ENCODE measurements around the gene TFDP1. TPM values are rescaled to one million over a fixed set of nuclear protein-coding genes. Genes with fewer than 3 reads are reported as not detected.

Gene TFDP1
- total RNA-seq, 2 experiments from 2014 or later: 152 to 153 TPM

DNA sequence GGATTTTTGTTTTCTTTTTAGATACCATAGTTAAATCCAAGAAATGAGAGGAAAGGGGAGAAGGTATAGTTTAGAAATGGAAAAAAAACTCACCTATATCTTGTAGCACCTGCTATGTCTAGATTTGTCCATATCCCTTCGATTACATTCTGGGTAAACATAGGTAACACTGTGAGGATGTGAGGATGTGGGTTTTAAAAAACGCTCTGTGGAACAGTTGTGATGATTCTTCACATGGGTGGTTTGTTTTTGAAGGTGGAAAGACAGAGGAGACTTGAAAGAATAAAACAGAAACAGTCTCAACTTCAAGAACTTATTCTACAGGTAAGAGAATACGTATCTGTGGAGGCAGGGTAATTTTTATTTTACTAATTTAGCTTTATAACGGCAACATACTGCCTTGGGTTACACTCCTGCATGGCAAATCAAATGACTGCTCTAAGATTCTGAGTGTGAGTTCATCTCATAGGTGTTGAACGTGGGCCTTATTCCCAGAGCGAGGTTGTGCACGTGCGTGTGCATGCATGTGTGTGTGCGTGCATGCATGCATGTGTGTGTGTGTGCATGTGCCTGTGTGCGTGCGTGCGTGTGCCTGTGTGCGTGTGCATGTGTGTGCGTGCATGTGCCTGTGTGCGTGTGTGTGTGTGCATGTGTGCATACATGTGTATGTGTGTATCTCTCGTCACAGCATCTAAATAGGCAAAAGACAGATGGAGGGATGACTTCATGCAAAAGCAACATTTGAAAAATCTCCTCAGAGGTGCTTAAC is 49.9 kb downstream of the TFDP1 start:
- H3K27ac Mint-ChIP-seq: peak overlapping the region; percentile 70
- ChIA-PET CTCF (no interaction called here), POLR2A (no interaction called here)
- no peak for DNase-seq
- peaks cover 59% of the 10 kb centered on the region for H3K36me3 Mint-ChIP-seq (ENCODE audit: low read depth)
- H3K9me3 Mint-ChIP-seq: no peaks in the 10 kb centered on the region
- no peaks in the 10 kb centered on the region for H3K27me3 Mint-ChIP-seq
- no peak overlapping the region for H3K4me3 Mint-ChIP-seq
- peaks cover 16% of the 10 kb centered on the region for H3K4me1 Mint-ChIP-seq

DNA sequence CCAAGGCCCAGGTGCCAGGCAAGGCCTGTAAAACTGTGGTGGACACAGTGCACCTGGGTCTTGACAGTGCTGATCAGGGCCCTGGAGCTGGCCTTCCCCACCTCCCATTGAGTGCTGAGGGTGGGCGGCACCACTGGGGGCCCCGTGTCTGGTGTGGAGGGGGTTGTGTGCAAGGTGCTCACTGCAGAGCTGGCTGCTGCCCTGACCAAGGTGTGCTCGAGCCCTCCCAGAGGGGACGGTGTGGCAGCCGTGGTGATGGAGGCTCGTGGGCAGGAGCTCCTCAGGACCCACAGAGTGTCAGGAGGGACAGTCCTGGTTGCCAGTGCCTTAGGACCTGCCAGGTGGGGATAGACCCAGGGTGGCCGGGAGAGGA is 50.5 kb downstream of the TFDP1 start:
- POLR2A ChIA-PET: no interaction called here
- H3K27ac Mint-ChIP-seq: no peak overlapping the region
- H3K36me3 Mint-ChIP-seq (ENCODE audit: low read depth): peaks cover 64% of the 10 kb centered on the region
- H3K4me1 Mint-ChIP-seq: peaks cover 16% of the 10 kb centered on the region
- no peak for DNase-seq
- H3K9me3 Mint-ChIP-seq: no peaks in the 10 kb centered on the region
- H3K27me3 Mint-ChIP-seq: no peaks in the 10 kb centered on the region
- CTCF ChIA-PET: no interaction called here
- no peak overlapping the region for H3K4me3 Mint-ChIP-seq

DNA sequence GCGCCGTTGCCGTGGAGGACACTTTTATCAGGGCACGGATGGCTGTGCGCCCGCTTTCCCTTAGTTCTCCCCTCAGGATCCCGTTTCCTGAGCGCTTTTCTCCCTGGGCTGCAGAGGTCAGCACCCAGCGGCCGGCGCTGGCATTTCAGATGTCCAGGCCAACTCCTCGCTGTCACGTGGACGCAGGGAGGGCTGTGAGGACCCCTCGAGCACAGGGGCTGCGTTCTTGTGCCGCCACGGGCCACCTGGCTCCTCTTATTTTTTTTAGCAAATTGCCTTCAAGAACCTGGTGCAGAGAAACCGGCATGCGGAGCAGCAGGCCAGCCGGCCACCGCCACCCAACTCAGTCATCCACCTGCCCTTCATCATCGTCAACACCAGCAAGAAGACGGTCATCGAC is 51.2 kb downstream of the TFDP1 start:
- no peak overlapping the region for H3K27ac Mint-ChIP-seq
- peaks cover 71% of the 10 kb centered on the region for H3K36me3 Mint-ChIP-seq (ENCODE audit: low read depth)
- H3K27me3 Mint-ChIP-seq: no peaks in the 10 kb centered on the region
- ChIA-PET POLR2A (no interaction called here), CTCF (no interaction called here)
- H3K4me1 Mint-ChIP-seq: peaks cover 16% of the 10 kb centered on the region
- DNase-seq: no peak
- H3K4me3 Mint-ChIP-seq: no peak overlapping the region
- H3K9me3 Mint-ChIP-seq: no peaks in the 10 kb centered on the region

DNA sequence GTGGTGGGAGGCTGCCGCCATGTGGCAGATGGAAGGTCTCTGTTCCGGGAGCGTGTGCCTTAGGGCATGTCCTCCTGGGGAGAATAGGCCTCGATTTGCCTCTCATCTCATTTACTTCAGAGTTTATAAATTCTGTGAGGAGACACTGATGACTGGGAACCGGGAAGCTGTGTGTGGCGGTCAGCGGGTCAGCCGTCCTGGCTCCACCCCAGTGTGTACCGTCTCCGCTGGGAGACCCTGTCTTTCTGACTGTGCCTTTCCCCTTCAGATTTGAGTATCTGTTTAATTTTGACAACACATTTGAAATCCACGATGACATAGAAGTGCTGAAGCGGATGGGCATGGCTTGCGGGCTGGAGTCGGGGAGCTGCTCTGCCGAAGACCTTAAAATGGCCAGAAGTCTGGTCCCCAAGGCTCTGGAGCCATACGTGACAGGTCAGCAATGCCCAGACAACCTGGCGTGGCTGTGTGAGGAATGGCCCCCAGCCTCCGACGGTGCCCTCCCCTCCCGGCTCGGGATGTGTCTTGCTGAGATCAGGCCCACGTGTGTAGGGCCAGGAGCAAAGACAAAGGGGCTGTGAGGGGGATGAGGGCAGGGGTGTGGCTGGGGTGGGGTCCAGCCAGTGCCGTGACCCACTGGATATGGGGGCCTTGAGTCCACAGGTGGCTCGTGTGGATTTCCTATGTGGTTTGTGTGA is 51.9 kb downstream of the TFDP1 start:
- POLR2A ChIA-PET: no interaction called here
- no peak for DNase-seq
- CTCF ChIA-PET: no interaction called here
- no peak overlapping the region for H3K27ac Mint-ChIP-seq
- no peaks in the 10 kb centered on the region for H3K9me3 Mint-ChIP-seq
- no peak overlapping the region for H3K4me3 Mint-ChIP-seq
- peaks cover 71% of the 10 kb centered on the region for H3K36me3 Mint-ChIP-seq (ENCODE audit: low read depth)
- no peaks in the 10 kb centered on the region for H3K27me3 Mint-ChIP-seq
- H3K4me1 Mint-ChIP-seq: peaks cover 16% of the 10 kb centered on the region

DNA sequence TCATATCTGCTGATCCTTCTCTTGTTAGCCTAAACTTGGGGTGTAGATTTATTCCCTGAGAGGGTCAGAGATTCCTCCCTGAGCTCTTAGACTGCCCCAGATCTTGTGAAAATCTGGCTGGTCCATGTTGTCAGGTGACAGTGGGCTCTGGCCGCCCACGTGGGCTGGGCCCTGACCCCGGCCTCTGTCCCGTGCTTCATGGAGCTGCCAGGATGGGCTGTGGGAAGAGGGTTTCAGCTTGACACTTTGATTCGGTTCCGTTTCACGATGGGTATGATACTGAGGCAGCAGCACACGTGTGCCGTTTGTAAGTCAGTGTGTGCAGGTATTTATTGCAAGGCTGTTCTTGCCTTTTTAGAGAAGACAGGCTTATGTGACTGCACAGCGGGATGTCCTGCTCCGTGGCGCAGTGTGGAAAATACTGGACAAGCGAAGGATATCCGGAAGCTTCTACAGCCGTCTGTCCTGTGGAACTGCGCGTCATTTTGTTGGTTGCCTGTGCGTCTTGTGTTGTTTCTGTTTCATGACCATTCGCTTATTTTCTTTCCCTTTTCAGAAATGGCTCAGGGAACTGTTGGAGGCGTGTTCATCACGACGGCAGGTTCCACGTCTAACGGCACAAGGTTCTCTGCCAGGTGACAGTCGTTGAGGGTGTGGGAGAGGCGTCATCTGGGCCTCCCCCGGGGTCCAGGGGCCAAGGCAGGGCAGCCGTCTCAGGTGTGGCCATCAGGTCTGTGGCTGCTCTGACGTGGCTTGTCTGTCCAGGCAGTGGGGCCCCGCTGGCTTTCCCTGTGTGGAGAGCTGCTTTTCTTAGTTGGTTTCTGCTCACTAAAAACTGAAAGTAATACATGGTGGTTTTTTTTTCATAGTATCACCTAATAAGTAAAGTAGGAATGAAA is 53.0 kb downstream of the TFDP1 start:
- Mint-ChIP-seq H3K27ac (no peak overlapping the region), H3K9me3 (no peaks in the 10 kb centered on the region), H3K27me3 (no peaks in the 10 kb centered on the region), H3K4me3 (no peak overlapping the region), H3K4me1 (peaks cover 16% of the 10 kb centered on the region), H3K36me3 (ENCODE audit: low read depth) (peaks cover 82% of the 10 kb centered on the region)
- DNase-seq: no peak
- CTCF ChIA-PET: no interaction called here
- POLR2A ChIA-PET: no interaction called here

DNA sequence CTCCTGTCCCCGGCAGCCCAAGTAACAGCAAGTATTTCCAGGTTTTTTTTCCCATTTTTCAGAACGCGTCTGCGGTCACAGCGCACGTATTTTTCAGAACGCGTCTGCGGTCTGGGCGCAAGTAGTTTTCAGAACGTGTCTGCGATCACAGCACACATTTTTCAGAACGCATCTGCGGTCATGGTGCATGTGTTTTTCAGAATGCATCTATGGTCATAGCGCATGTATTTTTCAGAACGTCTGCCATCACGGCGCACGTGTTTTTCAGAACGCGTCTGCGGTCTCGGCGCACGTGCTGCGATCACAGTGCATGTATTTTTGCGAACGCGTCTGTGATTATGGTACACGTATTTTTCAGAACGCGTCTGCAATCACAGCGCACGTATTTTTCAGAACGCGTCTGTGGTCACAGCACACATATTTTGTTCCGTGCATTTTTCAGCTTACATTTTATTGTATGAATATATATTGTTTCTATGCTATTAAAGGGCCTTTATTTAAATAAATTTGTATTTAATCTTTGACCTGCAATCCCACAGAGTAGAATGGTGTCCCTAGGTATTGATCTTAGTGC is 53.7 kb downstream of the TFDP1 start:
- ChIA-PET POLR2A (no interaction called here), CTCF (no interaction called here)
- Mint-ChIP-seq H3K4me3 (no peak overlapping the region), H3K9me3 (no peaks in the 10 kb centered on the region), H3K27ac (no peak overlapping the region), H3K4me1 (peaks cover 16% of the 10 kb centered on the region), H3K36me3 (ENCODE audit: low read depth) (peaks cover 79% of the 10 kb centered on the region), H3K27me3 (no peaks in the 10 kb centered on the region)
- no peak for DNase-seq

DNA sequence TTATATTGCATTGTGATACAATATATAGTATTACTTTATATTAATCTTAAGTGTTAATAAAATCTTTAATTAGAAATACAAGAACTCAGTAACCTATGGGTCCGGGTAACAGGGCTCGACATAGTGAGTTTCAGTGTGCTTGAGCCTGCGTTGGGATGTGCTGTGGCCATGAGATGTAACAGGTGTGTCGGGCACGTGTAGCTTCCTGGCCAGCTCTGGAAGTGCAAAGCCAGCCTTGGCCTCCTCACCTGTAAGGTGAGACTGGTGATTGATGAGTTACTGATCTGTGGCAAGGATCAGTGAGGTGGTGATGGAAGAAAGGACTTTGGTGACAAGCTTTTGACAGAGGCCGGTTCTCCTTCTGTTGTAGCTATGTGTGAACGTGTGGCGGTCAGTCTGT is 54.3 kb downstream of the TFDP1 start:
- no peak overlapping the region for H3K27ac Mint-ChIP-seq
- POLR2A ChIA-PET: interaction anchor here (0.7 kb wide), 1 partner anchor 120 kb away, joined by 3 read pairs; no protein-coding TSS in a partner anchor
- CTCF ChIA-PET: no interaction called here
- peaks cover 75% of the 10 kb centered on the region for H3K36me3 Mint-ChIP-seq (ENCODE audit: low read depth)
- no peak for DNase-seq
- no peak overlapping the region for H3K4me3 Mint-ChIP-seq
- H3K9me3 Mint-ChIP-seq: no peaks in the 10 kb centered on the region
- no peaks in the 10 kb centered on the region for H3K27me3 Mint-ChIP-seq
- peaks cover 11% of the 10 kb centered on the region for H3K4me1 Mint-ChIP-seq

DNA sequence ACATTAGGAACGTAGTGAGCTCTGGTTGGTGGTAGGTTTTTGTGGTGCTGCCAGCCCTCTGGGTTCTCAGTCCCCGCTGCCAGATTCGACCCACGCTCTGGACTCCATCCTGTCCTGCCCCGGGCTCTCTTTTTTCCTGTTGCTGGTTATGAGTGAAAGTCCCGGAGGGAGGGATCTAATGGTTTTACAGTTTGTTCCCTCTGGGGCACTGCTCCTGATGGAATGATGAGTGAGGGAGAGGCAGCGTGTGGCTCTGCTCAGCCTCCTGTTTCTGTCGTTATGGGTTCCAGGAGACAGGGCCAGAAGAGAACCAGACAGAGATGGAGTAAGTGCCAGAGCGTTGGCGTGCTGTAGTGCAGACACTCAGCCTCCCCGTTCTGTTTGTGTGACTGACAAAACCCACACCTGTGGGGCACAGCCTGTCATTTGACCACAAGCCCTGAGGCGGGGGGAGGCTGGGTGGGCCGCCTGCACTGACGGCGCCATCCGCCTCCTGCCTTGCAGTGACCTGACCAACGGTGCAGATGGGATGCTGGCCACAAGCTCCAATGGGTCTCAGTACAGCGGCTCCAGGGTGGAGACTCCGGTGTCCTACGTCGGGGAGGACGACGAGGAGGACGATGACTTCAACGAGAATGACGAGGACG is 55.2 kb downstream of the TFDP1 start:
- peaks cover 2% of the 10 kb centered on the region for H3K4me1 Mint-ChIP-seq
- no peaks in the 10 kb centered on the region for H3K27me3 Mint-ChIP-seq
- CTCF ChIA-PET: no interaction called here
- H3K27ac Mint-ChIP-seq: no peak overlapping the region
- H3K4me3 Mint-ChIP-seq: no peak overlapping the region
- DNase-seq: no peak
- H3K36me3 Mint-ChIP-seq (ENCODE audit: low read depth): peaks cover 65% of the 10 kb centered on the region
- POLR2A ChIA-PET: no interaction called here
- no peaks in the 10 kb centered on the region for H3K9me3 Mint-ChIP-seq

DNA sequence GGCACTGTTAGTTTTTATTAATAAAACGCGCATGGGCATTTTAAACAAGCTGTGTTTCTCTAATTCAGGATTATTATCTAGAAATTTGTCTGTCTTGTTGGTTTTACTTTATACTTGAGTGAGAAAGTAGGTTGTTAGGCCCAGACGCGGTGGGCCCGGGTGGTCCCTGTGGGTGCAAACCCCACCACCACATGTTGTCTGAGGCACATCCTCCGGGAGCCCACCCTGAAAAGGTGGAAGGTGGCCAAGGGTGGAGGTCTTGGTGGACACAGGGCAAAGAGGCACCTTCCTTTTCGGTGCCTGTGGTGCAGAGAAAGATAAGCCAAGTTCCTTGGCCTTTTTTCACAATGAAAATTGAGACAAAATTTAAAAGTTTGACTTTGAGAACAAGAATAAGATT is 56.9 kb downstream of the TFDP1 start:
- H3K4me1 Mint-ChIP-seq: peaks cover 6% of the 10 kb centered on the region
- no peaks in the 10 kb centered on the region for H3K27me3 Mint-ChIP-seq
- no peak for DNase-seq
- no peaks in the 10 kb centered on the region for H3K9me3 Mint-ChIP-seq
- CTCF ChIA-PET: no interaction called here
- H3K4me3 Mint-ChIP-seq: no peak overlapping the region
- no peak overlapping the region for H3K27ac Mint-ChIP-seq
- POLR2A ChIA-PET: no interaction called here
- peaks cover 55% of the 10 kb centered on the region for H3K36me3 Mint-ChIP-seq (ENCODE audit: low read depth)

DNA sequence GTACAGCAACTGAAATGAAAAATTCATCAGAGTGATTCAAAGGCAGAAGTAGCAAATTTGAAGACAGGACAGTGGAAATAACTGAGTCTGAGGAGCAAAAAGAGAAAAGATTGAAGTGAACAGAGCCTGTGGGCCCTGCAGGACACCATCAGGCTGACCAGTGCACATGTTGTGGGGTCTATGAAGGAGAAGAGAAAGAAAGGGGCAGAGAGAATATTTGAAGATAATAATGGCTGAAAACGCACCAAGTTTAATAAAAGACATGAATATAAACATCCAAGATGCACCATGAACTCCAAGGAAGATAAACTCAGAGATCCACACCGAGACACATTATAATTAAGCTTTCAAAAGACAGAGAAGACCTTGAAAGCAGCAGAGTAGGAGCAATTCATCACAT is 58.0 kb downstream of the TFDP1 start:
- peaks cover 44% of the 10 kb centered on the region for H3K36me3 Mint-ChIP-seq (ENCODE audit: low read depth)
- no peaks in the 10 kb centered on the region for H3K9me3 Mint-ChIP-seq
- H3K27me3 Mint-ChIP-seq: no peaks in the 10 kb centered on the region
- no peak for DNase-seq
- CTCF ChIA-PET: no interaction called here
- peaks cover 16% of the 10 kb centered on the region for H3K4me1 Mint-ChIP-seq
- H3K4me3 Mint-ChIP-seq: no peak overlapping the region
- POLR2A ChIA-PET: no interaction called here
- no peak overlapping the region for H3K27ac Mint-ChIP-seq

DNA sequence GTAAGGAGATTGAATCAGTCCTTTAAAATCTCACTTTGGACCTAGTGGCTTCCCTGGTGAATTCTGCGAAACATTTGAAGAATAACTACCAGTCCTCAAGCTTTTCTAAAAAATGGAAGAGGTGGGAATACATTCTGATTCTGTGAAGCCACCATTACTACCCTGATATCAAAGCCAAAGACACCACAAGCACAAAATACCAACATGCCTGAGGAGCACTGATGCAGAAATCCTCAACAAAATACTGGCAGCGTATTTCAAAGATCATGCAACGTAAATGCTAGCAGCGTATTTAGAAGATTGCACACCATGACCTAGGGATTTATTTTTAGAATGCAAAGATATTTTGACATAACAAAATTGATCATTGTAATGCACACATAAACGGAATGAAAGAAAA is 59.0 kb downstream of the TFDP1 start:
- H3K27ac Mint-ChIP-seq: no peak overlapping the region
- peaks cover 19% of the 10 kb centered on the region for H3K4me1 Mint-ChIP-seq
- H3K36me3 Mint-ChIP-seq (ENCODE audit: low read depth): peaks cover 37% of the 10 kb centered on the region
- H3K4me3 Mint-ChIP-seq: no peak overlapping the region
- no peaks in the 10 kb centered on the region for H3K27me3 Mint-ChIP-seq
- CTCF ChIA-PET: interaction anchor here (1.2 kb wide), 1 partner anchor 41 kb away, joined by 3 read pairs; no protein-coding TSS in a partner anchor
- POLR2A ChIA-PET: no interaction called here
- no peaks in the 10 kb centered on the region for H3K9me3 Mint-ChIP-seq
- DNase-seq: no peak

DNA sequence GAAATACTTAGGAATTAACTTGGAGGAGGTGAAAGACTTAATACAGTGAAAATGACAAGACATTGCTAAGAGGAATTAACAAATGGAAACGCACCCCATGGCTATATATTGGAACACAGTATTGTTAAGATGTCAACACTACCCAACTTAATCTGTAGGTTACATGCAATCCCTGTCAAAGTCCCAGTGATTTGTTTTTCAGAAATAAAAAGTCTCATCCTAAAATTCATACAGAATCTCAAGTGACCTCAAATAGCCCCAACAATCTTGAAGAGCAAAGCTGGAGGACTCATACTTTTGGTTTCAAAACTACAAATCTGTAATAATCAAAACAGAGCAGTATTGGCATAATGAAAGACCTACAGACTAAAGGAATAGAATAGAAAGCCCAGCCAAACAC is 60.2 kb downstream of the TFDP1 start:
- no peaks in the 10 kb centered on the region for H3K9me3 Mint-ChIP-seq
- POLR2A ChIA-PET: no interaction called here
- H3K27ac Mint-ChIP-seq: no peak overlapping the region
- CTCF ChIA-PET: interaction anchor here (1.2 kb wide), 1 partner anchor 42 kb away, joined by 3 read pairs; no protein-coding TSS in a partner anchor
- no peak overlapping the region for H3K4me3 Mint-ChIP-seq
- peaks cover 19% of the 10 kb centered on the region for H3K4me1 Mint-ChIP-seq
- H3K36me3 Mint-ChIP-seq (ENCODE audit: low read depth): peaks cover 28% of the 10 kb centered on the region
- DNase-seq: no peak
- H3K27me3 Mint-ChIP-seq: no peaks in the 10 kb centered on the region

Data from activated CD4-positive, alpha-beta T cell treated with anti-CD3 and anti-CD28 coated beads, Interleukin-2, amount 10 ng/mL, durations not matched to agents 7 days and 5 days (primary cell).